ENCODE measurements around the gene LYRM1.

GRCh38 chr16:20916289-20916688, 15.7 kb downstream of the LYRM1 start:
- TF ChIP-seq CTCF (IDR thresholded peaks at IDR 0.05) (no peak), POLR2AphosphoS5 (IDR thresholded peaks at IDR 0.05) (no peak), POLR2A (IDR thresholded peaks at IDR 0.05) (no peak), EP300 (IDR thresholded peaks at IDR 0.05) (no peak)
